ENCODE data around the gene MPLKIP.
"Not testable (repeated sequence)": the region's sequence is repeated elsewhere in the genome, so short reads cannot be mapped to it uniquely, and the experiment has no call there.

MPLKIP gene

DNA sequence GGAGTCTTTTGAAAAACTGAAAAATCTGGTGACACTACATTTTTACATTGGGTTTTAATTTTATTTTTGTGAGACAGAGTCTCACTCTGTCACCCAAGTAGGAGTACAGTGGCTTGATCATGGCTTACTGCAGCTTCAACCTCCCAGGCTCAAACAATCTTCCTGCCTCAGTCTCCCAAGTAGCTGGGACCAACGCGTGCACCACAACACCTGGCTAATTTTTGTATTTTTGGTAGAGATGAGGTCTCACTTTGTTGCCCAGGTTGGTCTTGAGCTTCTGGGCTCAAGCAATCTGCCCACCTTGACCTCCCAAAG lies 11.5 kb downstream of the MPLKIP start:
- no peak for DNase-seq

DNA sequence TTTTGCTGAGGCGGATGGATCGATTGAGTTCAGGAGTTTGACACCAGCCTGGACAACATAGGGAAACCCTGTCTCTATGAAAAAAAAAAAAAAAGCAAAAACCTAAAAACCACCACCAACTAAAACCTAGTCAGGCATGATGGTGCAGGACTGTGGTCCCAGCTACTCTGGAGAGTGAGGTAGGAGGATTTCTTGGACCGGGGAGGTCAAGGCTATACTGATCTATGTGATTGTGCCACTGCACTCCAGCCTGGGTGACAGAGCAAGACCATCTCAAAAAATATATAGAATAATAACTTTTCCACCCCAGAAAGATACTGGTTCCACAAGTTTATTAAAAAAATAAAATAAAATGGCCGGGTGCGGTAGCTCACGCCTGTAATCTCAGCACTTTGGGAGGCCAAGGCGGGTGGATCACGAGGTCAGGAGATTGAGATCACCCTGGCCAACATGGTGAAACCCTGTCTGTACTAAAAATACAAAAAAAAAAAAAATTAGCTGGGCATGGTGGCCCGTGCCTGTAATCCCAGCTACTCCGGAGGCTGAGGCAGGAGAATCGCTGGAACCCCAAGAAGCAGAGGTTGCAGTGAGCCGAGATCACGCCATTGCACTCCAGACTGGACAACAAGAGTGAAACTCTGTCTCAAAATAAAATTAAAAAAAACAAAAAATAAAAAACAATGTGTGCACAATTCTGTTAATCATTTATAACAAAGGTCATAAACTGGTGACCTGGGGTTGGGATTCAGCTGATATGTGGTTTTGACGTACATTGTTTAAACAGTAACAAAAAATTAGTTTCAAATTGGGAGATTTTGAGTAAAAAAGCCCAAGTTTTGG lies 12.1 kb downstream of the MPLKIP start:
- DNase-seq: not testable (repeated sequence)

DNA sequence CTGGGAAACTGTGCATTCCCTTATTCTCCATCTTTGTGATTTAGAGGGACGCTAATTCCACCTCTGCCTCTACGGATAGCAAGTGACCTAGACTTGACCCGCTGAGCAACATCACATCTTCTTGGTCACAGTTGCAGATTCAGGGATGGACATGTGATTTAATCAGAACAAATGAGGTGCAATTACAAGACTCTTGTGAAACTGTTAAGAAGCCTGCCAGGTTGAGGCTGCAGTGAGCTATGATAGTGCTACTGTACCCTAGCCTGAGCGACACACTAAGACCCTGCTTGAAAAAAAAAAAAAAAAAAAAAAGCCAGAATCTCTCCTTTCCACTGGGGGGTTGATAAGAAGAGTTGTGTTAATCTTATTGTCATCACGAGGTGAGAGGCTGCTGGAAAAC lies 14.4 kb downstream of the MPLKIP start:
- DNase-seq: no peak

DNA sequence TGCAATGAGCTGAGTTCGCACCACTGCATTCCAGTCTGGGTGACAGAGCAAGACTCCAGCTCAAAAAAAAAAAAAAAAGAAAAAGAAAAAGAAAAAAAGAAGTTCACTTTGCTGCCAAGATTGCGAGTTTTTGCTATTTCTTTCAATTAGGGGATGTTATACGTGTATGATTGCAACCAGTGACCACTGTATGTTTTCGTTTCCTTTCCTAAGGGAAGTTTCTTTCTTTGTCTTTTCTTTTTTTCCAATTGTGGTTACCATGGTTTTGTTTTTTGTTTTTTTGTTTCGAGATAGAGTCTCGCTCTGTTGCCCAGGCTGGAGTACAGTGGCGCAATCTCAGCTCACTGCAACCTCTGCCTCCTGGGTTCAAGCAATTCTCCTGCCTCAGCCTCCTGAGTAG lies 16.2 kb downstream of the MPLKIP start:
- DNase-seq: not testable (repeated sequence)

DNA sequence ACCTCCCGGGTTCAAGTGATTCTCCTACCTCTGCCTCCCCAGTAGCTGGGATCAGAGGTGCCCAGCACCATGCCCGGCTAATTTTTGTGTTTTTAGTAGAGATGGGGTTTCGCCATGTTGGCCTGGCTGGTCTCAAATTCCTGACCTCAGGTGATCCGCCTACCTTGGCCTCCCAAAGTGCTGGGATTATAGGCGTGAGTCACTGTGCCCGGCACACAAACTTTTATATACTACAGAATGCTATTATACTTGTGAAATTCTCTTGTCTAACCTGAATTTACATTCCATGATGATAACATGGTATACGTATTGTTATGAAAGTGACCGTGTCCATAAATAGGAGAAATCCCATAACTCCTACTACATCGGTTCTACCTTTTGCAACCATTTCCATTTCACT lies 17.2 kb downstream of the MPLKIP start:
- DNase-seq: not testable (repeated sequence)

DNA sequence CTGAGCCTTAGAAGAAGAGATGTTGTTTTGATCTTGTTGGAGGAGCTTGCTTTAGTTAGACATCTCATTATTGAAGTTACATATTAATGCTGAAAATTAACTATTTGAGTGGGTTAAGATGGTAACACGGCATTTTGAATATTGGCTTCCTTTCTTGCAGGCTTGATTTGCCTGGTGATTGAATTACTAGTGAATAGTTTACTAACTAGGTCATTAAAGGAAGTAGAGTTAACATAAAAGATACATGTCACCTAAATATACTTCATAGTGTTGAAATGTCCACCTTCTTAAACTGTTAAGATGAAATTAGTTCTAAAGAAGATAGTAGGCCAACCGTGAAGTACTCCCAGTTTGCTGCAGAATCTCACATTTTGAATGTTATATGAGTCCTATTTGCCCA lies 18.5 kb downstream of the MPLKIP start:
- DNase-seq: no peak

DNA sequence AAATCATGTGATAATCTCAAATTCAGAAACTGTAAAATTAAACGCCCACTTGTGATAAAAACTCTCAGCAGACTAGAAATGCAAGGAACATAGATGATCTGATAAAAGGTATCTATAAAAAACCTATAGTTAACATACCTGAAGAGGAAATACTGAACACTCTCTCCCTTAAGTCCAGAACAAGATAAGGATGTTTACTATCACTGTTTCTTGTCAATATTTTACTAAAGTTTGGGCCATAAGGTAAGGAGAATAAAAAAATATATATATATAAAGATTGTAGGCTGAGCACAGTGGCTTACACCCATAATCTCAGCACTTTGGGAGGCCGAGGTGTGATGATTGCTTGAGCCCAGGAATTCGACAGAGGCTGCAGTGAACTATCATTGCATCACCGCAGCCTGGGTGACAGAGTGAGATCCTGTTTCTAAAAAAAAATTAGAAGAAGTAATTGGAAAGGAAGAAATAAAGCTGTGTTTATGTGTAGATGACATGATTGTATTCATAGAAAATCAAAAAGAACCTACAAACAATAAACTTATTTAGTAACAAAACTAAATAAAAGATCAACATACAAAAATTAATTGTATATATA lies 28.4 kb downstream of the MPLKIP start:
- DNase-seq: no peak

DNA sequence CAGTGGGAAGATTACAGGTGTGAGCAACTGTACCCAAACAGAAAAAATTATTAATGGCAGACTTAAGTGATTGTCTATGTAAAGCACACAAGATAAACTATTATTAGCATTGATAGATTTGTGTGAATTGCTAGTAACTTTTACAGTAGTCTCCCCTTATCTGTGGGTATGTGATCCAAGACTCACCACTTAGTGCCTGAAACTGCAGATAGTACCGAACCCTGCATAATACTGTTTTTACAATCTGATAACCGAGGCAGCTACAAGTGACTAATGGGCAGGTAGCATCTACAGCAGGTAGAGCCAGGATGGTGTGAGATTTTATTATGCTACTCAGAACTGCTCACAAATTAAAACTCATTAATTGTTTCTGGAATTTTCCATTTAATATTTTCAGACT lies 31.5 kb downstream of the MPLKIP start:
- no peak for DNase-seq

DNA sequence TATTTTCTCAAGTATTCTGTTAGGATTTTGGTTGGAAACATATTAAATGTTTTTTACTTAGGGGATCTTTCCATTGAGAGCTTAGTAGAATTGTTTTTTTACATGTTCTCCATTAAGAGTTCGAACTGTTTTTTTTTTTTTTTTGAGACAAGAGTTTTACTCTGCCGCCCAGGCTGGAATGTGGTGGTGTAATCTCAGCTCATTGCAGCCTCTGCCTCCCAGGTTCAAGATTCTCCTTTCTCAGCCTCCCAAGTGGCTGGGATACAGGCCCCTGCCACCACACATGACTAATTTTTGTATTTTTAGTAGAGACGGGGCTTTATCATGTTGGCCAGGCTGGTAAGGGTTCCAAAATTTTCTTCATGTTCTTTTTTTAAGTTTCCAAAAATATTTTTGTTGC lies 33.2 kb downstream of the MPLKIP start:
- DNase-seq: no peak

DNA sequence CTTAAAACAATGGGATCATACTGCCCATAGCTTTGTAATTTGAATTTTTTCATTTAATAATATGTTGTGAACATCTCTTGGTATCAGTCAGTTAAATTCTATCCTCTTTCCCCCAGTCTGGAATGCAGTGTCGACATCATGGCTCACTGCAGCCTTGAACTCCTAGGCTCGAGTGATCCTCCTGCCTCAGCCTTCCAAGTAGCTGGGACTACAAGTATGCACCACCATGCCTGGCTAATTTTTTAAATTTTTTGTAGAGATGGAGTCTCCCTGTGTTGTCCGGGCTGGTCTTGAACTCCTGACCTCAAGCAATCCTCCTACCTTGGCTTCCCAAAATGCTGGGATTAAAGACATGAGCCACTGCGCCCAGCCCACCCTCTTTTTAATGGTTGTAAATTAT lies 34.6 kb downstream of the MPLKIP start:
- DNase-seq: no peak

DNA sequence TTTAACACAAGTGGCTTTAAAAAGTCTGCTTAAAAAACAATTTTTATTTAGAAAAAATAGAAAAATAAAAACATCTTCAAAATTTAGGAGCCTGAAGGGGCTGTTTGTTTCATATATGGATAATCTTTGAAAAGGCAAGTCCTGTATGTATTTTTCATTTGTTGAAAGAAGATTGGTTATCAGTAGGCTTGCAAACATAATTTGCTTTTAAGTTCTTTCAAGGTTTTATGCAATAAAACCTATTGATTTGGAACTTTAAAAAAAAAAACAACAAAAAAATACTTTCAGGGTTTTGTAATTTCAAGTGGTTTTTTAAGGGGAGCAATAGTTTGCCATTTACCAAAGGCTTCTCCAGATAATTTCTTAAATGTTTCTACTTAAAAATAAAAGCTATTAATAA lies 35.6 kb downstream of the MPLKIP start:
- DNase-seq: no peak

DNA sequence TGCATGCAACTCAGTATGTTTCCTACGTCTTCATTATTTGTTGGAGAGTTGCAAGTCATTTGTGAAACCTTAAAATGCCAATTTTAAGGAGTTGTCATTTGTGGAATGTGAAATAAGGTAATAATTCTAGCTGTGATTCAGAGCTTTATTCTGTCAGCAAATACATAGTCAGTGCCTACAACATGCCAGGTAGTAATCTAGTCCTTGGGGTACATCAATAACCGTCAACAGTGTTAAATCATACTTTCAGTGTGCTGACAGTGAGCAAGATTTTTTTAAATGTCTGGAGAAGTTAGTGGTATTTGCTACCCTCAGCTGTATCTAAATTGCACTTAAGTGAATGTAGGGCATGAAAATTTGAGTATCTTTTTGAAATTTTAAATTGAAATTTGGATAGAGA lies 36.7 kb downstream of the MPLKIP start:
- DNase-seq: no peak

DNA sequence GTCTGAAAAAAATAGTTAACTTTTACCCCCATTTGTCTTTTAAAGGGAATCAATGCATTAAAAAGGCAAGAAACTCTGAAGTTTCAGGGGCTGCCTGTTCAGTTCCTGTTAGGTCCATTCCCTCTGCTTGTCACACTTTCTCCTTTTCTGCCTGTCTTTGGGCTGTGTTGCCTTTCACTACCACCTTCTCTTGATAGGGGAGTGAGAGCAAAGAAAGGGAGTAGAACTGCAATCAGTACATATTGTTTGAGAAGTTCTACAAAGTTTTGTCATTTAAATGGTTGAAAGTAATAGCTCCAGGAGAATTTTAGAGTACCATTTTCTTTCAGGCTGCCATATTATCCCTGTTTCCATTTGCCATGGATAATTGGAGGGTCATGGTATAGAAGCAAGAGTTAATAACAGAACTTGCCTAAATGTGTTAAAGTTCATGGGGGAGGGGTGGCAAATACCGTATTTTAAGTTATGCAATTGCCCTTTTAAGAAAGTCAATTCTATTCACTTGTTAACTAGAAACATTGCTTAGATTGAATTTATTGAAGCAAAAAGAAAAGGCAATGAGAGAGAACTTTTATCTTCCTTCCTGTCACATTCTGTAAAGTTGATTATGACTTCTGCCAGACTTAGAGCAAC lies 38.6 kb downstream of the MPLKIP start:
- DNase-seq: no peak

DNA sequence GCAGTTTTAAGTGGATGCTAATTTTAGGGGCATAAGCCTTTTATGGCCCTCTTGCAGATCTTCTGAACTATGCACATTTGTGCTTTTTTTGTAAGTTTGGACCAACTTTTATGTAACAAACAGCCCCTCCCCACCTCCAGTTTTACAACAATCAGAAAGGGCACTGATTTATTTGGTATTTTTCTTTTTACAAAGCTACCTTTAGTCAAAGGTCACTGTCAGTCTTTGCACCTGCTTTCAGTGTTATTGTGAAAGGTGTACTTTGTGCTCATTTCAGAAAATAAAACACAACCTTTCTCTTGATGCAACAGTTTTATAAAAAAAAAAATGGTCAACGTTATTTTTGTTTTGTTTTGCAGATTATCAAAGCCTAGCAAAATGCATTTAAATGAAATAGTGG lies 39.2 kb downstream of the MPLKIP start:
- DNase-seq: no peak

DNA sequence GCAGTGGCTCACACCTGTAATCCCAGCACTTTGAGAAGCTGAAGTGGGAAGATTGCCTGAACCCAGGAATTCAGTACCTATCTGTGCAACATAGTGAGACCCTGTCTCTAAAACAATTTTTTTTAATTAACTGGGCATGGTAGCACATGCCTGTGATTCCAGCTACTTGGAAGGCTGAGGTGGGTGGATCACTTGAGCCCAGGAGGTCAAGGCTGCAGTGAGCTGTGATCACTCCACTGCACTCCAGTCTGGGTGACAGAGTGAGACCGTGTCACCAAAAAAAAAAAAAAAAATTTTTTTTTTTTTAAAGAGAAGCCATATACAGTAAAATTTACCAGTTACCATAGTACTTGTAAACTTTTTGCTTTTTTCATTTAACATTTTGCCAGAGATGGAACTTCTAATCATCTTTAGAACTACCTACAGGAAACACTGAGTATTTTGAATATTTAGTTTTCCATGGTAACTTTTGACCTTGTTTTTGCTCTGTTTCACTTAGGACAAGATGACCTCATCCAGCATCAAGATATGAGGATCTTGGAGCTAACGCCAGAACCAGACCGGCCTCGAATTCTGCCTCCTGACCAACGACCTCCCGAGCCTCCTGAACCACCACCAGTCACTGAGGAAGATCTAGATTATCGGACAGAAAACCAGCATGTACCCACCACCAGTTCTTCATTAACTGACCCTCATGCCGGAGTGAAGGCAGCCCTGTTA lies 40.6 kb downstream of the MPLKIP start:
- no peak for DNase-seq

DNA sequence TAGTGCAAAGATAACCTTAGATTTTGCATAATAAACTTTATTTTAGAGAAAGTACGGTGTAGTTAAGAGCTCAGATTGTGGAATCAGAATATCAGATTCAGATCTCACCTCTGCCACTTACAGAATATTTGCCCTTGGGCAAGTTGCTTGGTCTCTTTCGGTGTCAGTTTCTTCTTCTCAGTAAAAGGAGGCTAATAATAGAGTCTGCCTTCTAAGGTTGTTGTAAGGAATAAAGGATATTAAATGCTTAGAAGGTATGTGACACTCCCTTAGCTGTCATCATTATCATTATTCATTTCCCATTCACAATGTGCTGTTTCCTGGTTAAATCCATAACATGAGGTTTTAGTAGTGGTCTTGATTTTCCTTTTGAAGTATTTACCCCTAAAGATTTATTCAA lies 42.2 kb downstream of the MPLKIP start:
- DNase-seq: no peak

DNA sequence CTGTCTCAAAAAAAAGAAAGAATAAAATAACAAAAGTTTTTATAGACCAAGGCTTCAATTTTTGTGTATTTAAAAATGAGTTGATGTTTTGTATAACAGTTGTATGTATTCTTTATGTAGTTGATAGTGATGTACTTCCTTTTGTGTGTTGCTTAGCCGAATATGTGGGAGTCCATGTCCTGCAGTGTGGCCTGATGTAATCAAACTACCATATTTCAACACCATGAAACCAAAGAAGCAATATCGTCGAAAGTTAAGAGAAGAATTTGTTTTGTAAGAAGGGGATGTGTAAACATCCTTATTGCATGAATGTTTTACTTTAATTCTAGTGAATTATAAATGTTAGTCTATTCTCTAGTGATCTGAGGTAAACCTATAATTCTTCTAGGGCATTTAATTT lies 56.6 kb downstream of the MPLKIP start:
- DNase-seq: no peak

Data from midbrain (tissue), 1 donor.